PC-9 (cell line): ENCODE measurements around the gene PTPN11.

ENCODE experiments used
- CTCF ChIP-seq: fragments of 200-600 bp; sonication (generic); conservative IDR thresholded peaks from 2 replicates; pipeline ENCODE4 v1.6.1; 2017; ENCODE audit warnings: mixed run types, antibody characterized with exemption, mild to moderate bottlenecking, moderate library complexity
- EZH2 ChIP-seq: fragments of 200-600 bp; sonication (generic); IDR thresholded peaks from 2 replicates; pipeline ENCODE4 v1.8.0; 2017; ENCODE audit warnings: antibody characterized with exemption, low read depth

GRCh38 chr12:112480931-112481330, 62.2 kb downstream of the PTPN11 start:
- TF ChIP-seq EZH2 (no peak), CTCF (no peak)
